Stimulated activated CD4-positive, alpha-beta T cell treated with anti-CD3 and anti-CD28 coated beads, TNF-alpha, amount 100 ng/mL, for 4 hours (primary cell): ENCODE data around the gene SHC2.
"Not testable (repeated sequence)": the region's sequence is repeated elsewhere in the genome, so short reads cannot be mapped to it uniquely, and the experiment has no call there.

Experiments used
- DNase-seq, 3 experiments: peaks; one replicate each; pipeline ENCODE4 v3.0.0-alpha.2; 2020; ENCODE audit warnings: low read depth in 3 of 3

Gene SHC2

DNA sequence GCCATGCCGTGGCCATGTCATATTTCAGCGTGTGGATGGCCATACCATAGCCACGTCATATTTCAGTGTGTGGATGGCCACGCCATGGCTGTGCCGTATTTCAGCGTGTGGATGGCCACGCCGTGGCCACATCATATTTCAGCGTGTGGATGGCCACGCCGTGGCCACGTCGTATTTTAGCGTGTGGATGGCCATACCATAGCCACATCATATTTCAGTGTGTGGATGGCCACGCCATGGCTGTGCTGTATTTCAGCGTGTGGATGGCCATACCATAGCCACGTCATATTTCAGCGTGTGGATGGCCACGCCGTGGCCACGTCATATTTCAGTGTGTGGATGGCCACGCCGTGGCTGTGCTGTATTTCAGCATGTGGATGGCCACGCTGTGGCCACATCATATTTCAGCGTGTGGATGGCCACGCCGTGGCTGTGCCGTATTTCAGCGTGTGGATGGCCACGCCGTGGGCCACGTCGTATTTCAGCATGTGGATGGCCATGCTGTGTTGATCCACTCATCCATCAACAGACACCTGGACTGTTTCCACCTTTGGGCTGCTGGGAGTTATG is 9.8 kb downstream of the SHC2 start:
- DNase-seq = not testable (repeated sequence)

DNA sequence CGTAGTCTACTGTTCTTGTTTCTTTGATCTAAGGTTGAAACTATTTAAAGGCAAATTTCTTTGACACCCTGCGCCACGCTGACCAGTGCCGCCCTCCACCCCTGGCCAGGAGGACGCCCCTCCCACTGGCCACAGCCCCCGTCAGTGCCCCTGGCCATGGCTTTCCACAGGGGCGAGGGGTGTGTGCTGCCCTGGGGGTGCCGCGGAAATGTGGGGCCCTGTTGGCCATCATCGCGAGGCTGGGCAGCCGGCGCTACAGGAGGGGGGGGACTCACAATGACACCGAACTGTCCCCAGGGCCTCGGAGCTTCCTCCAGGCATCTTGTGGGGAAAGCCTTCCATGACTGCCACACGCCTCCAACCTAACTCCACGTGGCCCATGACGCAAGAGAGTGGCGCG is 10.9 kb downstream of the SHC2 start:
- DNase-seq = no peak

DNA sequence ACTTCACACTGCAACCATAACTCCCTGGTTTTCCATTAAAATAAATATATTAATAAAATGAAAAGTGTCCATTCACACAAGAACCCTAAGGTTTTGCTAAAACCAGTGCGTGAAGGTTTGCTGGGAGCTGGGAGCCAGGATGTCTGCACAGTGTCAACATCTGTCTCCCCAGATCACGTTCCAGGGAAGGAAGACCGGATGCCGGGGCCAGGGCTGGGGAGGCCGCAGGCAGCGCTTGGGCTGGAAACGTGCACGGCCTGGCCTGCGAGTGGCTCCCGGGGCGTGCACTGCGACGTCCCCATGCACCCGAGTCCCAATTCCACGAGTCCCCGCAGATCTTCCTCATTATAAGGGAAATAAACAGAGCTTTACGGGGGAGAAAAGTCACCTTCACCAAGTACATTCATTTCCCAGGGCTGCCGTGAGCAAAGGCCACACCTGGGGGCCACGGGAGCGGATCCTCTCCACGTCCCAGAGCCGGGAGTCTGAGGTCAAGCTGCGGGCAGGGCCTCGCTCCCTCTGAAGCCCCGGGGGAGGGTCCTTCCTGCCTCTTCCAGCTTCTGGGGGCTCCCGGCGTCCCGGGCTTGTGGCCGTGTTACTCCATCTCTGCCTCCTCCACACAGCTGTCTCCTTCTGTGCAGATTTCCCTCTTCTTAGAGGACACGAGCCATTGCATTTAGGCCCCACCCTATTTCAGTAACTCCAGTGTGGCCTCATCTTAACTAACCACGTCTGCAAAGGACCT is 12.8 kb downstream of the SHC2 start:
- DNase-seq = no peak

DNA sequence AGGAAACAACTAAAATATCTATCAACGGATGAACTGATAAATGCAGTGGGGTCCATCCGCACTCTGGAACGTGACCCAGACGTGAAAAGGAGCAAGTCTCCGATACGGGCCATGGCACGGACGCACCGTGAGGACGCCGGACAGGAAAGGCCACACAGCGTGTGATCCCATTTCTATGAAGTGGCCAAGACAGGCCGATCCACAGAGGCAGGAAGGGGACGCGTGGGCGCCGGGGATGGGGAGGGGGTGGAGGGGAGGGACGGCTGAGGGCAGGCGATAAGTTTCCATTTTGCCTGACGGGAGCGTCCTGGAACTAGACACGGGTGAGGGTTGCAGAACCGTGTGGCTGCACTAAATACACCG is 13.8 kb downstream of the SHC2 start:
- no peak for DNase-seq

DNA sequence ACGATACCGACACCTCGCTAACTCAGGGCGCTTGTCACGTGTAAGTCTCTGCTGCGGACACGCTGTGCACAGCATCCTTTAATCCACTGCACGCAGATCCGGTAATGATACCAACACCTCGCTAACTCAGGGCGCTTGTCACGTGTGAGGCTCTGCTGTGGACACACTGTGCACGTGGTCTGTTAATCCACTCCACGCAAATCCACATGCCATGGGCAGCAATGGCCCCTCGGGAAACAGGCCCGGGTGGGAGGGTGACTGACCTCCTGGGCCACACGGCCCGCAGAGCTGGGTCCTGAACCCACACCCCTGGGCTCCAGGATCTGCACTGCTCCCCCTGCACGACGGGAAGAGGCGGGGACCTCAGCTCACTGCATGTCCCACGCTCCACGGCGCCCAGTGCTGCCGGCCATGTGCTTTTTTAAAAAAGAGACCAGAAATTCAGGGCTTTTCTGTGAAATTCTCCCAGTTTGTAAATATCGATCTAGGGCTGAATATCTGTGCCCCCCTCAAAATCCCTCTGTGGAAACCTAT is 16.1 kb downstream of the SHC2 start:
- DNase-seq = no peak

DNA sequence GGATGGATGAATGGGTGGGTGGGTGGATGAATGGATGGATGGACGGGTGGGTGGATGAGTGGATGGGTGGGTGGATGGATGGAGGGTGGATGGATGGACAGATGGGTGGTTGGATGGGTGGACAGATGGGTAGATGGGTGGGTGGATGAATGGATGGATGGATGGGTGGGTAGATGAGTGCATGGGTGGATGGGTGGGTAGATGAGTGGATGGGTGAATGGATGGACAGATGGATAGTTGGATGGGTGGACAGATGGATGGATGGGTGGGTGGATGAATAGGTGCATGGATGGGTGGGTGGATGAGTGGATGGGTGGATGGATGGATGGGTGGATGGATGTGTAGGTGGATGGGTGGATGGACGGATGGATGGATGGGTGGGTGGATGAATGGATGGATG is 17.8 kb downstream of the SHC2 start:
- DNase-seq = no peak

DNA sequence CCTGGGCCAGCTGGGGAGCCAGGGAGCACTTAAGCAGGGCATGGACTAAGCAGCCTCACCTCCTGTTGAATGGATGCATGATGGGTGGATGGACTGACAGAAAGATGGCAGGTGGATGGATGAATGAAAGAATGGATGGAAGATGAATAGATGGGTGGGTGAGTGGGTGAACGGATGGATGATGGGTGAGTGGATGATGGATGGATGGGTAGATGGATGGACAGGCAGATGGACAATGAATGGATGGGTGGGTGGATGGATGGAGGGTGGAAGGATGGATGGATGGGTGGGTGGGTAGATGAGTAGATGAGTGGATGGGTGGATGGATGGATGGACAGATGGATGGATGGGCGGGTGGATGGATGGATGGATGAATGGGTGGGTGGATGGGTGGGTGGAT is 18.7 kb downstream of the SHC2 start:
- no peak for DNase-seq

DNA sequence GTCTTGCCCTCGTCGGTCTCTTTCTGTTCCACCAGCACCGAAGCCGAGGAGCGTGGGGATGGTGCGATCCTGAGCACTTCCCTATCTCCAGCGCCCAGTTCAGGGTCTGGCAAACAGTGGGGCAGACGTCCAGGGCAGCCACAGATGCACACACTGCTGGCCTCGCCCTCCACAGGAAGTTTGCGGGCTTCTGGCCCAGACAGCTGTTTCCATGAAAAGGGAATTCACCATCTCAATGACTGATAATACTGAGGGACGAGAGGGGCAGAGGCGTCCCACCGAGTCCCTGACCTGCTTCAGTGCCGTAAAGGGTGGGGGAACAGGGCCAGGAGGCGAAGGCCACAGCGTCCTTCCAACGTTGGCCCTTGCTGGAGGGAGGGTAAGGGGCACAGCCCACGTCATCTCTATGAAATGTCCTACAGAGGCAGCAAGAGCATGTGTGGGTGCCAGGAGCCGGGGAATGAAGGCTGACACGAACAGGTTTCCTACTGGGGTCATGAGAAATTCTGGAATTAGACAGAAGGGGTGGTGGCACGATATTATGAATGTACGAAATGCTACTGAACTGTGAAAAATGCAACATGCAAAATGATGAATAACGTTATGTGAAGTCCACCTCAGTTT is 19.5 kb downstream of the SHC2 start:
- DNase-seq = no peak

DNA sequence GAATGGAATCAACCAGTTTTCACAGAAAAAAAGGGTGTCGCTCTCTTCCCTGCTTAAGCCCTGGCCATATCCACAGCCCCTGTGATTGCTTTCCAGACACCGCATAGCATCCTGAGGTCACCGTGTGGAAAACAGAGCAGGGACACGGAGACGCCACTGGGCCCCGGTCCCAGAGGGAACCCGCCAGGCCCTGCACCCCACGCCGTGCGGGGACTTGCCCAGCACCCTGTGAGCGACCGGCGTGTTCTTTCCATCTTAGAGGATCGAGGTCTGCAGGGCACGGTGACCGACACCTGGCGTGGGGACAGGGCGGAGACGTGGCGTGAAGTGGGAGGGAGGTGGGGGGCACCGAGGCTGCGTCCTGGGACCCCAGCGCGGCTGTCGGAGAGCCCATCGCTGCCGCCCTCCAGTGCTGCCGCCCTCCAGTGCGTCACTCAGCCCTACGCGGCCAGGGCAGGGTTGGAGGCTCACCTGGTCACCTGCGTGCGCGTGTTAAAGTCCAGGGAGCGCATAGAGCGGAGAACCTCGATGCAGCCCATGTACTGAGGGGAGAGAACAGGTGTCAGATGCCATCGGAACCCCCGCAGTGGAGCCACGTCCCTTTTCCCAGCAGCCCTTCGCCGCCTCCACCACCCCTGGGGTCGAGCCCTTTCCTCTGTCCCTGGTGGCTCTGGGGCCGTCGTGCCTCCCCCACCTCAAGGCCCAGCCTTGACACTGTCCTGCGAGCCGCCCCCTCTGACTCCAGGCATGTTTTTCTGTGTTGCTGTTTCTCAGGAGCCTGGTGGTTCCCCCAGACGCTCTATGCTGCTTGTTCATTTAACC is 20.2 kb downstream of the SHC2 start:
- no peak for DNase-seq

DNA sequence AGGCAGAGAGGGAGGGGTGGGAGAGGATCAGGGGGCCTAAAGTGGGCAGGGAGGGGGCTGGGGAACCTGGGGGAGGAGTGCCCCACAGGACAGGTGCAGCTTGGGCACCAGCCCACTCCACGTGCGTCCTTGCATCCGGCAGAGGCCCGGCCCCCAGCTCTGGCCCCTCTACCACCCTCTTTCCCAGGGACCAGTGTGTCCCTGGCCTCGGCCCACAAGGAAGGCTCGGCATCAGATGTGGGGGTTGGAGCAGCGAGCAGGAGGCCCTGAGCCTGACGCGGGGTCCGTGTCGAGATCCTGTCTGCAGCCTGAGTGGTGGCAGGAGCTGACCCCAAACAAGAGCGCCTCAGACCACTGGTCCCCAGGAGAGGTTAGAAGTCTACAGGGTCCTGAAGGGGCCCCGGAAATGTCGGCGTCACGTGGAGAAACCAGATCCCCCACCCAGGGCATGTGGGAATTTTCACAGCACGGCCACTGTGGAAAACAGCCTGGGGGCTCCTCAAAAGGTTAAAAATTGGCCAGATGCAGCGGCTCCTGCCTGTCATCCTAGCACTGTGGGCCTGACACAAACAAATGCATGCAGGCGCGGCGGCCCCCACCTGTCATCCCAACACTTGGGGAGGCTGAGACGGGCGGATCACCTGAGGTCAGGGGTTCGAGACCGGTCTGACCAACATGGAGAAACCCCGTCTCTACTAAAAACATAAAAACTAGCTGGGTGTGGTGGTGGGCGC is 21.5 kb downstream of the SHC2 start:
- no peak for DNase-seq

DNA sequence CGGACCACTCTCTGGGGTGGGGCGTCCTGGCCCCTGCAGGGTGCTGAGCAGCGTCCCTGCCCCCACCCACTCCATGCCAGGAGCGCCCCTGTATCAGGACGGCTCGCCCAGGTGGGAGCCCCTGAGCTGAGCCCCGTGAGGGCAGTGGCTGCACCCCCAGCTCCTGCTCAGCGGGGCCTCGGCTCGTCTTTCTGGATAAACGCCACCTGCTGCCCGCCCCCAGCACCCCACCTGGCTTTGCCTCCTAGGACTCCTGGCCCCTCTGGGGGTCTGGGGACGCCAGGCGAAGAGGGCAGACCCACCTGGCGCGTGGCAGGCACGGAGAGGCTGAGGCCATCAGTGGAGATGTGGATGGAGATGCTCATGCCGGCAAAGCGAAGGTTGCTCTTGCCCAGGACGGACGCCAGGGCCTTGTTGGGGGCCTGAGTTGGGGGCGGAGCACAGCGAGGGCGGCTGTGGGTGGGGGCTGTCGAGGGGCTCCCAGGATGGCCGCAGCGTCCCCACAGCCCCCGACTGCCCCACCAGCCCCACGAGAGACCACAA is 22.3 kb downstream of the SHC2 start:
- DNase-seq = no peak

DNA sequence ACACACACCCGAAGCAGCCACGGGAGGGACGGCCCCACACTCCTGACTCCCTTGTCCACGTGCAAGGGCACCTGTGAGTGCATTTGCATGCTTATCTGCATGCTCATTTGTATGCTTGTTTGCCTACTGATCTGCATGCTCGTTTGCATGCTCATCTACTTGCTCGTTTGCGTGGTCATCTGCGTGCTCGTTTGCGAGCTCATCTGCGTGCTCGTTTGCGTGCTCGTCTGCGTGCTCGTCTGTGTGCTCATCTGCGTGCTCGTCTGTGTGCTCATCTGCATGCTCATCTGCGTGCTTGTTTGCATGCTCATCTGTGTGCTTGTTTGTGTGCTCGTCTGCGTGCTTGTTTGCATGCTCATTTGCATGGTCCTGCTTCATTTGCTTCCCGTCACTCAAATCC is 23.8 kb downstream of the SHC2 start:
- no peak for DNase-seq

DNA sequence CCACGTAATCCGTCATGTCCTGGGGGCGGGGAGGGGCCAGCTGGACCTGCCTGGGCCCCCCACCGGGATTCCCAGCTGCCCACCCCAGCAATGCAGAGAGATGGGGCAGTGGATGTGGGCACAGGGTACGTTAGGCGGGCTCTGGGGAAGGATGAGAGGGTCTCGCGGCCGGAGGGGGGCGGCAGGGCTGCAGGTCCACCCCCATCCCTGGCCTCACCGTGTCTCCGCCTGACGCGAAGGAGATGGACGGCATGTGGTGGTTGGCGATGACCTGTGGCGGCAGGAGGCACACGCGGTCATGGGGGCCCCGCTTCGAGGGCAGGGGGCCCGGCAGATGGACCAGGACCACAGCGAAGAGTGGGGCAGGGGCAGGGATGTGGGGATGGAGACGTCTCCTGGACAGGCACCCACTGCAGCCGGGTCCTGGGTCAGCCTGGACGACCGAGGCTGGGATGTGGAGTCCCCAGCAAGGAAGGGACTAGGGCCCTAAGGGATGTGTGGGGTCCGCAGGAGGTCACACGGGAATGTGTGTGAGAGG is 24.4 kb downstream of the SHC2 start:
- no peak for DNase-seq

DNA sequence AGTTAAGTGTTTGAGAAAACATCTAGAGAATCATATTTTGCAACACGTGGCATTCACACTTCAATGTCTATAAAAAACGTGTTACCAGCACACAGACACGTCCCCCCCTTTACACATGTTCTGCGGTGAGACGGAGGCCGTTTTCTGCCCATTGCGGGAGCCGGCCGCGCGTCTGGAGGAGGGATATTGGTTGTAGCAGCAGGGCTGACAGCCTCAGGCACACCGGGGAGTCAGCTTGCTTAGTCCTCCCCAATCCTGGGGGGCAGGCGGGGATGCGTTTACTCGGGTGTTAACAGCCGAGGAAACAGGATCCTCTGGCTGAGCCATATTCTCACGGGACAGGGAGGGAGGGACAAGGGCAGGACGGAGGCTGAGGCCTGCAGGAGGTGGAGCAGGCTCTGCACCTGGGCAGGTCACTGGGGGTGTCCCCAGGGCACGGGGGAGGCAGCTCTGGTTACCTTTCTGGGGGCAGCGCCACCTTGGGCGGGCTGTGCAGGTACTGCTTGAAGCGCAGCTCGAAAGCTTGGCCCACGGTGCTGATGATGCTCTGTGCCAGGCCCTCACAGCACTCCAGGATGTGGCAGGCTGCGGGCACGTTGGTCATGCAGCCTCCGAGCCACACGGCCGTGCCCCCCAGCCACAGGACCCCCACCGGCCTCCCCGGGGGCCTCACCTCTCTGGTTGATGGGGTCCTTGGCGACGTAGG is 25.0 kb downstream of the SHC2 start:
- DNase-seq = no peak

DNA sequence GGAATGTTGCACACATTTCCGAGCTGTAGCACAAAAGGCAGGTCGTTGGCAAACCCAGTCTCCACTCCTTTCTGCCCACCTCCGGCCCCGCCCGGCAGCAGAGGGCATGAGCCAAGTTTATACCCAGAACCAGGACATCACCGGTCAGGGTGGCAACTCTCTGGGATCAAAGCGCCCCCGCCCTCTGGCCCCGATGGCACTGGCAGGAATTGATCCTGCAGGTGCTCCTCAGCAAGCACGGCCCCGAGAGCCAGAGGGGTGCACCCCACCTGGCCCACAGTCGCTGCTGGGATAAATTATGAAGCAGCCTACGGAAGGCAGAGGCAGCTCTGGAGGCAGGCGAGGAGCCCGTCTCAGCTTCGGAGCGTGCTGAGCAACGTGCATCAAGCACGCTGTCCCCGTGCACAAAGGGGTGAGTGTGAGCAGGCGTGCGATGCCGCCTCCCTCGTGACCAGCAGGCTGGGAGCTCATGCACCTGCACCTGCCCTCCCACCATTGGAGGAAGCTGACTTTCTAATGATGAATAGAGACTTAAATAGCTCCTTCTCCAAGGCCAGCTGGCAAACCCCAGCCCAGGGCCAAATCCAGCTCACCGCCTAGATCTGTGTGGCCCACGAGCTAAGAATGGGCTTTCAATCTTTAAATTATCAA is 25.7 kb downstream of the SHC2 start:
- no peak for DNase-seq

DNA sequence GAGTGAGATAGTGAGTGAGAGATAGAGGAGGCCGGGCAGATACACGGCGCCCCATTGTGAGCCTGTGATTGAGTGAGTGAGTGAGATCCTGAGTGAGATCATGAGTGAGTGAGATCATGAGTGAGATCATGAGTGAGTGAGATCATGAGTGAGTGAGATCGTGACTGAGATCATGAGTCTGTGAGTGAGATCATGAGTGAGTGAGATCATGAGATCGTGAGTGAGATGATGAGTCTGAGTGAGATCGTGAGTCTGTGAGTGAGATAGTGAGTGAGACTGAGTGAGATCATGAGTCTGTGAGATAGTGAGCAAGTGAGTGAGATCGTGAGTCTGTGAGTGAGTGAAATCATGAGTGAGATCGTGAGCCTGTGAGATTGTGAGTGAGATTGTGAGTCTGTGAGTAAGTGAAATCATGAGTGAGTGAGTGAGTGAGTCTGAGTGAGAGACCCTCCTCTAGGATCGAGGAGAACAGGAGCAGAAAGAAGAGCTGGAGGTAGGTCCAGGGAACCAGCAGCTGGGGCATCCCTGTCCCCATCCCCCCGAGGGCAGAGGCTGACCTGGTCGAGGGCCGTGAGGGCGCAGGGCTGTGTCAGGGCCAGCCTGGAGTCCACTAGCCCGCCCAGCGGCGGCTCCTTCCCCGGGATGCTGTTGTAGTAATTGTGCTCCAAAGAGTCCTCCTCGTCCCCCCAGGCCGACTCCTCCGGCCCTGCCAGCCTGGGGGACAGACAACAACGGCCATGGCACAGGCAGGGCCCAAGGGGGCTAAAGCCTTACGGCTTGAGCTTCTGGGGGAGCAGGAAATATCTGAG is 26.5 kb downstream of the SHC2 start:
- no peak for DNase-seq

DNA sequence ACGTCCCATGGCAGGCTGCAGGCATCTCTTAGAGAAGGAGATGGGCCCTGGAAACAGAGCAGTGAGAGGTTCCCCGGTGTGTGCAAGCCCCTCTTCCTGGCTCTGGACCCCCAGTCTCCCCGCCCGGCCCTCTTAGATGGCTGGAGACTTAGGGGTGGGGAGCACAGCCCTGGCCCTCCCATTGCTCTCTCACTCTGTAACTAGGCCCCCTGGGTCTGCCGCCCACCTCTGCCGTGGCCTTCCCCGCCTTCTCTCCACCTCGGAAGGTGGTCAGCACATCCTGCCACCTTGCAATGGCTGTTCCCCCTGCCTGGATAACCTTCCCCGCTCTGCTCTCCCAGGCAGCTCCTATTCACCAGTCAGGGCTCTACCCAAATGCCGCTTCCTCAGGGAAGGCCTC is 30.1 kb downstream of the SHC2 start:
- DNase-seq = no peak

DNA sequence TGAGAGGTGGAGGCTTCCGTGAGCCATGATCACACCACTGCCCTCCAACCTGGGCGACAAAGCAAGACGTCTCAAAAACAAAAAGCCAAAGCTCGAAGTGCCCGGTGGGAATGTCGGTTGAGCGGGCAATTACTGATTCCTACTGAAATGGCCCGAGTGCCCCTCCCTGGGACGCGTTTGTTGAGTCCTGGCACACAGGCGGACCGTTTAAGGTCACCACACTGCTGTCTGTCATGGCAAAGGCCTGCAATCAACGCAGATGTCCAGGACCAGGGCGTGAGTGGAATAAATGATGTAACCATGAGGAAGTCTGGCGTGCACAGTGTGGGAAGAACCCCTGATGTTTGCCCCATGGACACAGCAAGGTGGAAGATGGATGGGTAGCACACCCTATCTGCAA is 32.7 kb downstream of the SHC2 start:
- DNase-seq = no peak

DNA sequence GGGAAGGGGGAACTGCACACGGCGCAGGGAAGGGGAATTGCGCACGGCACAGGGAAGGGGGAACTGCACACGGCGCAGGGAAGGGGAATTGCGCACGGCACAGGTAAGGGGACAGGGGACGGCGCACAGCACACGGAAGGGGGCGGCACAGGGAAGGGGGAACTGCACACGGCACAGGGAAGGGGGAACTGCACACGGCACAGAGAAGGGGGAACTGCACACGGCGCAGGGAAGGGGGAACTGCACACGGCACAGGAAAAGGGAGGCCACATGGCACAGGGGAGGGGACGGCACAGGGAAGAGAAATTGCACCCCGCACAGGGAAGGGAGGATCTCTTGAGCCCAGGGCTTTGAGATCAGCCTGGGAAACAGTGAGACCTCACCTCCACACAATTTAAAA is 33.2 kb downstream of the SHC2 start:
- DNase-seq = not testable (repeated sequence)
